Measurements from ENCODE around the gene HDAC4.
"Not testable (repeated sequence)": the region's sequence is repeated elsewhere in the genome, so short reads cannot be mapped to it uniquely, and the experiment has no call there.

HDAC4 gene

DNA sequence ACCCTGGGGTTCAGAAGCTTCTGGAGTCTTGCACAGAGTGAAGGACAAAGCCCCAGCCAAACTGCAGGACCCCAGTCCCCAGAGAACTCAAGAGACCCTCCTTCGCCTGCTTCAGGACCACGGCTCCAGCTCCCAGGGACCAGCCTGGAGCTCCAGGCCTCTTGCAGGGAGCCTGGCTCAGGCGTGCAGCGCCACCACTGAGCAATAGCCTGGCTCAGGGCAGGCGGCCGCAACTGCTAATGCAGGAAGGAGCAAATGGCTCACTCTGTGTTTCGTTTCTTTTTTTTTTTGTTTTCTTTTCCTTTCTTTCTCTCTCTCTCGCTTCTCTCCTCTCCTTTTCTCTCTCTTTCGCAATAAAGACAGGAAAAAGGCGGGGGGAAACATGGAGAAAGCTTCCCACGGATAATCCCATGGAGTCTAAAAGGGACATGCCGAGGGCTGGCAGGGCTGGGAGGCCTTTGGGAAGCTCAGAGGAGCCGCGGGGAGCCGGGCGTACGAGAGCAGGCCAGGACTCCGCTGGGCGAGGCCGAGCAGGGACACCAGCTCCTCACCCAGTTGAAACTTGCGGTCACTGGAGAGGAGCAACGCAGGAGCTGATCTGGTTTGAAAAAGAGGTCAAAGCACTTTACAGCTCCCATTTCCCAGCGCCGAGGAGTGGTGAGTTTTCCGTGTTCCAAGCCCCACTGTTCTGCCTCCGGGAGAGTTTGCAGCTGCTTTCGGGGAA is 308.1 kb downstream of the HDAC4 start:
- DNase-seq = no peak

DNA sequence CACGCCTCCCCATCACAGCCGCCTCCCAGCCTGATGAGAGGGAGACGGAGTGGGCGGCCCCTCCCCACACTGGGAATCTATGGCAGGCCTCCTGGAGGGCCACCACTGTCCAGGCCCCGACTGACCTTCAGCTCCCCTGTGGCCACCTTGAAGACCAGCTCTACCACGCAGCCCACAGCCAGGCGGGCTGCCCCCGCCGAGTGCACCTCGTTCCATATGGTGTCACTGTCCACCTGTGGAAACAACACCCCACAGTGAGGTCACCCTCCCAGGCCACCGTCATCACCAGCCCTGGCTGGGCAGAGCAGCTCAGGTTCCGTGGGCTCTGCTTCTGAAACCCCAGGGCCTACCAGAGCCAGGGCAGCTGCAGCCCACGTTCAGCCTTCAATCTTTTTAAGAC is 310.9 kb downstream of the HDAC4 start:
- DNase-seq = no peak

- DNase-seq = no peak
Observed at GRCh38 chr2:239087046-239087710, 313.6 kb downstream of the HDAC4 start.

GRCh38 chr2:239086325-239087020 is 314.3 kb downstream of the HDAC4 start:
- no peak for DNase-seq

GRCh38 chr2:239085201-239085992 is 315.4 kb downstream of the HDAC4 start:
- no peak for DNase-seq

- no peak for DNase-seq
Observed at GRCh38 chr2:239084007-239084406, 316.8 kb downstream of the HDAC4 start.

- no peak for DNase-seq
Observed at GRCh38 chr2:239082425-239082824, 318.4 kb downstream of the HDAC4 start.

GRCh38 chr2:239081622-239082021 is 319.2 kb downstream of the HDAC4 start:
- no peak for DNase-seq

- DNase-seq = no peak
Observed at GRCh38 chr2:239081046-239081445, 319.8 kb downstream of the HDAC4 start.

DNA sequence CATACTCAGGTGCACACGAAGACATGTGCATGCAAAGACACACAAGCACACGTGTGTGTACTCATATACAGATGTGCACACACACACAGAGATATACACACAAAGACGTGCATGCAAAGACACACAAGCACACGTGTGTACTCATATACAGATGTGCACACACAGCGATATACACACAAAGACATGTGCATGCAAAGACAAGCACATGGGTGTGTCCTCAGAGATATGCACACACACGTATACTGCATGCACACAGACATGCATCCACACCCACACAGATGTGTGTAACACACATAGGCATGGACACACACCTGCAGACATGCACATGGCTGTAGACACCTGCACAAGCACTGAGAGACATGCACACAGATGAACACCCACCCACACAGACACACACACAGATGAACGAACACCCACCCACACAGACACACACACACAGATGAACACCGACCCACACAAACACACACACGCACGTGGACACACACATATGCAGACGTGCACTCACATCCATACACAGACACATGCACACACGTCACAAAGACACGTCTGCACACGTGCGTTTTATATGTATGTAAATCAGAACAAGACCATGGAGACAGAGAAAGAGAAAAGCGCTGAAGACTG is 321.0 kb downstream of the HDAC4 start:
- DNase-seq = no peak

- no peak for DNase-seq
Observed at GRCh38 chr2:239078128-239078924, 322.5 kb downstream of the HDAC4 start.

DNA sequence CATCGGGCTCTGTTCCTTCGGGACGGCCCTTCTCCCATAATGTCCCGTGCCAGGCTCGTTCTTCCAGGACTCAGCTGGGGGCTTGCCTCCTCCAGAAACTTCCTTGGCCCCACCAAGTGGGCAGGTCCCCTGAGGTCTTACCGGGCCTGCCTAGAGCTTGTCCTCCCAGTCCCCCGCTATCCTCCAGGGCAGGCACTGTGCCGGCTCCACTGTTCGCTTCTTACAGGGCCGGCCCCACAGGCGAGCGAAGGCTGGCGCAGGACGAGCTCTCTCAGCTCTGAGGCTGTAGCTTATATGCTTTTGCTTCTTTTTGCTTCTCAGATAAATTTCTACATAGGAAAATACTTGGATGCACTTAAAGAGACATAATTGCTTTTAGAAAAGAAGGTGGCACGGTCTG is 323.6 kb downstream of the HDAC4 start:
- DNase-seq = no peak

DNA sequence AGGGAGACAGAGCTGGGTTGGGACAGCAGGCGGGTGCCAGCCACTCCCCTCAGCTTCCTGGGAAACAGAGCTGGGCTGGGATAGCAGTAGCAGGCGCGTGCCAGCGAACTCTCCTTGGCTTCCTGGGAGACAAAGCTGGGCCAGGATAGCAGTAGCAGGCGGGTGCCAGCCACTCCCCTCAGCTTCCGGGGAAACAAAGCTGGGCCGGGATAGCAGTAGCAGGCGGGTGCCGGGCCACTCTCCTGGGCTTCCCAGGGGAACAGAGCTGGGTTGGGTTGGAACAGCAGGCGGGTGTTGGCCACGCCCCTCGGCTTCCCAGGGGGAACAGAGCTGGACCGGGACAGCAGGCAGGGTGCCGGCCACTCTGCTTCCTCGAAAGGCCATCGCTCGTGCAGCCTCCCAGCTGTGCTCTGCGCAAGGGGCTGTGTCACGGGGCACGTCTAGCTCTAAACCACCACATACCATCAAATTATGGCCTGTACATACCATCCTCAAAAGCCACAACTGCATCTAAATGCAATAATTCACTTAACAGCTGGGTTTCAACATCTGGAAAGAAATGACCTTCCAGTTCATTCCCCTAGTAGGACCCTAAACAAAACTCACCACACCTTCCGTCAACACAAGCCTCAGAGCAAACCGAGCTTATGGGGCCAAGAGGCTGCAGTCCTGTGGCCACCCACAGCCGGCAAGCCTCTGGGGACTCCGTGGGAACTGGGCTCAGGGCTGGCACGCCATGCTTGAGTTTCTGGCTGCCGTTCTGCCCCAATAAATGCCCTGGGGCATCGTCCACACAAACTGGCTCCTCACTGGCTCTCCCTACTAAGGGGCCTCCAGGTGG is 324.7 kb downstream of the HDAC4 start:
- no peak for DNase-seq

GRCh38 chr2:239073745-239074530 is 326.9 kb downstream of the HDAC4 start:
- DNase-seq = no peak

DNA sequence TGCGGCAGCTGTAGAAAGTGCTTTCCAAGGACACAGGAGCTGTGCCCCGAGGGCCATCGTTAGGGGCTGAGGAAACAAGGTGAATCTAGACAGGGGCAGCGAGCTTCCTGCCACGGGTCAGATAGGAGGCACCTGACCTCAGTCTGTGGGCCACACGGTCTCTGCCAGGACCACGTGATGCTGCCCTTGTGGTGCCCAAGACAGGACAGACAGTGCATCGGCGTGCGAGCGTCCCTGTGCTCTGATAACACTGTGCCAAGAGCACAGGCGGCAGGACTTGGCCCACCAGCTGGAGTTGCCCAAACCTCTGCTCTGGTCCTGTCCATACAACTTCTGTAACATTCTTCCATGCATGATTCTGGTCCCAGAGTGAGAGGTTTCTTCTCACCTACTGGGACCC is 327.6 kb downstream of the HDAC4 start:
- no peak for DNase-seq

GRCh38 chr2:239072786-239073185 is 328.0 kb downstream of the HDAC4 start:
- DNase-seq = no peak

DNA sequence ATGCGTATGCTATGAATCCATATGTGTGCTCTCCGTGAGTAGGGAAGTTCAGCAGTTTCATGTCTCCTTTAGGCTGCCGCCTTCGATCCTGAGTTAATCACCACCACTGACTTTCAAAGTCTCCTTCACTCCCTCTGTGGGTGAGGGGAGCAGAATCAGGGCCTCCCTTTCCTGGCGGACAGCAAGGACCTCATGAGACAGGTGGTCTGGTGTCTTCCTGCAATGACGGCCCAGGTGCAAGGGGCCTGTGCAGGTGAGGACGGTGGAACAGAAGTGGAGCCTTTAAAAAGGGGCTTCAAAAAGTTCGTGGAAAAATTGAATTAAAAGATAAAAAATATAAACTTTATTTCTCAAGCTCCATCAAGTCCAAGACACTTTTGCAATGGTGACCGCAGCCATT is 330.4 kb downstream of the HDAC4 start:
- no peak for DNase-seq

DNA sequence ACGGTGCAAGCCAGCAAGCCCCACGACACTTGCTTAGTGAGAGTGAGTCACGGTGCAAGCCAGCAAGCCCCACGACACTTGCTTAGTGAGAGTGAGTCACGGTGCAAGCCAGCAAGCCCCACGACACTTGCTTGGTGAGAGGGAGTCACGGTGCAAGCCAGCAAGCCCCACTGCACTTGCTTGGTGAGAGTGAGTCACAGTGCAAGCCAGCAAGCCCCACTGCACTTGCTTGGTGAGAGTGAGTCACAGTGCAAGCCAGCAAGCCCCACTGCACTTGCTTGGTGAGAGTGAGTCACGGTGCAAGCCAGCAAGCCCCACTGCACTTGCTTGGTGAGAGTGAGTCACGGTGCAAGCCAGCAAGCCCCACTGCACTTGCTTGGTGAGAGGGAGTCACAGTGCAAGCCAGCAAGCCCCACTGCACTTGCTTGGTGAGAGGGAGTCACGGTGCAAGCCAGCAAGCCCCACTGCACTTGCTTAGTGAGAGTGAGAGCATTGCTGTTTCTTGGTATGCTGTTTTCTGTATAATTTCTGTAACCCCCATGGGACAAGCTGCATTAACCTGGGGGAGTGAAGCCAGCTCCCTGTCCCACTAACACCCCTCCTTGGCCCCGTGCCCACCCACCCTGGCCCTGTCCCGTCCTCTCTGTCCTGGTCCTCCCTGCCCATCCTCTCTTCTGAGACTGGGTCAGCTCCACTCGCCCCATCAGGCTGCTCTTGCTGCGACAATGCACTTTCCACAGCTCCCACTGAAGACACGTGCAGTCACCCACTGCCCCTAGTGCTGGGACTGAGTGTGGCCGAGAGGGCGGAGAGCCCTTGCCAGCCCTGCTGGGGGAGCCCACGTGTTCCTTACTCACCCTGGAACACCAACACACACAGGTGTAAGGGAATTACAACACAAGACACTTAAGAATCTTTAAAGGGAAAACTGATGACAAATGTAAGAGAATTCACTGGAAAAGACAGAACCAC is 331.2 kb downstream of the HDAC4 start:
- DNase-seq = not testable (repeated sequence)

- DNase-seq = no peak
Observed at GRCh38 chr2:239068411-239068810, 332.4 kb downstream of the HDAC4 start.

Measured in NCI-H510A treated with DMSO at 0.1 percent for 48 hours (cell line).